ENCODE measurements around the gene GCK.

Gene GCK

DNA sequence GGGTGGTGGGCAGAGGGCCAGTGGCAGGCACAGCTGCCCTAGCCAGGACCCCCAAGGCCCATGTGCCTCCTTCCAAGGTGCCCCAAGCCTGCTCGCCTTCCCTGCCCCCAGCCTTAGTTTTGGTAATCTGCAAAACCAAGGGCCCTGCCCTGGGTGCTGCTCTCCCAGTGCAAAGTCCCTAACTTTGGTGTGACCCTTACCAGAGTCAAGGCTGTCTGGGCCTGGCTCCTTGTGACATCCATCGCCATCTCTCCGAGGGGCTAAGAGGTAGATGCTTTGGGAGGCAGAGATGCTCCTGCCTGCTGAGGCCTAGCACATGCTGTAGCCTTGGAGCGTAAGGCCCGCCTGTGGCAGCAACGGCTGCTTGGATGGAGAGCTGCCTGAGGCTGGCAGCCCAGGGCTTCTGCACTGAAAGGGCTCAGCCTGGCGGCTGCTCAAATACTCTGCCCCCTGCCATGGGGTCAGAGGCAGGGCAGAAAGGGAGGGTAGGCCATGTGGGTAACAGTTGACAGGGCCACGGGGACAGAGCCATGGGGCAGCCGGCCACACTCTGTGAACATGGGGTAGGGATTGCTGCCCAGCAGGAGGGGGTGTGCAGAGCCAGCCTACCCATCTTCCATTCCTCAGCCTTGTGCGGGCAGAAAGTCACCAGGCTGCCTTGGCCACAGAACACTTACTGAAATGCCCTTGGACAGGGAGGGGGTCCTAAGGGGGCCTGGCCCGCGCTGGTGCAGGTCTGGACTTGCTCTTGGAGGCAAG, 30.2 kb downstream of the GCK start:
- ChIA-PET CTCF (no interaction called here), POLR2A (no interaction called here)
- H3K4me3 ChIP-seq (ENCODE audit: low read depth, low read length): no peak overlapping the region
- DNase-seq (ENCODE audit: low read depth, low spot score): no peak
- TF ChIP-seq, protein P1, sequence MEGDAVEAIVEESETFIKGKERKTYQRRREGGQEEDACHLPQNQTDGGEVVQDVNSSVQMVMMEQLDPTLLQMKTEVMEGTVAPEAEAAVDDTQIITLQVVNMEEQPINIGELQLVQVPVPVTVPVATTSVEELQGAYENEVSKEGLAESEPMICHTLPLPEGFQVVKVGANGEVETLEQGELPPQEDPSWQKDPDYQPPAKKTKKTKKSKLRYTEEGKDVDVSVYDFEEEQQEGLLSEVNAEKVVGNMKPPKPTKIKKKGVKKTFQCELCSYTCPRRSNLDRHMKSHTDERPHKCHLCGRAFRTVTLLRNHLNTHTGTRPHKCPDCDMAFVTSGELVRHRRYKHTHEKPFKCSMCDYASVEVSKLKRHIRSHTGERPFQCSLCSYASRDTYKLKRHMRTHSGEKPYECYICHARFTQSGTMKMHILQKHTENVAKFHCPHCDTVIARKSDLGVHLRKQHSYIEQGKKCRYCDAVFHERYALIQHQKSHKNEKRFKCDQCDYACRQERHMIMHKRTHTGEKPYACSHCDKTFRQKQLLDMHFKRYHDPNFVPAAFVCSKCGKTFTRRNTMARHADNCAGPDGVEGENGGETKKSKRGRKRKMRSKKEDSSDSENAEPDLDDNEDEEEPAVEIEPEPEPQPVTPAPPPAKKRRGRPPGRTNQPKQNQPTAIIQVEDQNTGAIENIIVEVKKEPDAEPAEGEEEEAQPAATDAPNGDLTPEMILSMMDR (IDR thresholded peaks at IDR 0.05; ENCODE audit: insufficient read depth, low read length, missing control alignments): no peak

DNA sequence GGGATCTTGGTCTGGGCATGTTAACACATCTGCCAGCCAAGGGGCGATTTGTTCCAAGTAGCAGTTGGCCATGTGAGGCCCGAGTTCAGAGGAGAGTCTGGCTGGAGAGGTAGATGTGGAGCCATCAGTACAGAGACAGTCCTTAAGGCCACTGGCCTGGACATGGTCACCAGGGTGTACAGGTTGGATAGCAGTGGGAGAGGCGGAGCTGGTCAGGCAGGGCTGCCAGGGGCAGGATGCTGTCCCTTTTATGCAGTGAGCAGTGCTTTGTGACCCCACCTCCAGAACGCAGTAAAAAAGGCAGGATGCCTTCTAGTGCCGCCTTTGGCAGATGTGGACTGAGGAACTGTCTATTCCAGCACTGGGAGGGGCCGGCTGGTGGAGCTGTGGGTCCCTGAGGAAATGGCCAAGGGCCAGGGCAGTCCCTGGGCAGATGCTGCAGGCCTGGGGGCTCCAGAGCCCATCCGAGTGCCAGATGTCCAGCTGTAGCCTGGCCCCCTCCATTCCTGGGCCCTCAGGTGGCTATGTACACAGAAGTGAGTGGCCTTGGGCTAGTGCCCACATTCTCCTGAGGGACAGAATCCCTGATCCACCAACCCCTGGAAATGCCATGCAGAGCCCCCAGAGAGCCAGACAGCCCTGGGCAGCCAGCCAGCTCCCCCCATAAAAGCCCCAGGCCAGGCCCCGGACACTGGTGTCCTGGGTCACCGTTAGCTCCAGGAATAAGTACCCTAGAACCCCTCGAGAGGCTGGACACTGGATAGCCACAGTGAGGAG, 31.0 kb downstream of the GCK start:
- CTCF ChIA-PET: no interaction called here
- no peak for DNase-seq (ENCODE audit: low read depth, low spot score)
- TF ChIP-seq, protein P1 (IDR thresholded peaks at IDR 0.05; ENCODE audit: insufficient read depth, low read length, missing control alignments): no peak
- no peak overlapping the region for H3K4me3 ChIP-seq (ENCODE audit: low read depth, low read length)
- POLR2A ChIA-PET: no interaction called here

DNA sequence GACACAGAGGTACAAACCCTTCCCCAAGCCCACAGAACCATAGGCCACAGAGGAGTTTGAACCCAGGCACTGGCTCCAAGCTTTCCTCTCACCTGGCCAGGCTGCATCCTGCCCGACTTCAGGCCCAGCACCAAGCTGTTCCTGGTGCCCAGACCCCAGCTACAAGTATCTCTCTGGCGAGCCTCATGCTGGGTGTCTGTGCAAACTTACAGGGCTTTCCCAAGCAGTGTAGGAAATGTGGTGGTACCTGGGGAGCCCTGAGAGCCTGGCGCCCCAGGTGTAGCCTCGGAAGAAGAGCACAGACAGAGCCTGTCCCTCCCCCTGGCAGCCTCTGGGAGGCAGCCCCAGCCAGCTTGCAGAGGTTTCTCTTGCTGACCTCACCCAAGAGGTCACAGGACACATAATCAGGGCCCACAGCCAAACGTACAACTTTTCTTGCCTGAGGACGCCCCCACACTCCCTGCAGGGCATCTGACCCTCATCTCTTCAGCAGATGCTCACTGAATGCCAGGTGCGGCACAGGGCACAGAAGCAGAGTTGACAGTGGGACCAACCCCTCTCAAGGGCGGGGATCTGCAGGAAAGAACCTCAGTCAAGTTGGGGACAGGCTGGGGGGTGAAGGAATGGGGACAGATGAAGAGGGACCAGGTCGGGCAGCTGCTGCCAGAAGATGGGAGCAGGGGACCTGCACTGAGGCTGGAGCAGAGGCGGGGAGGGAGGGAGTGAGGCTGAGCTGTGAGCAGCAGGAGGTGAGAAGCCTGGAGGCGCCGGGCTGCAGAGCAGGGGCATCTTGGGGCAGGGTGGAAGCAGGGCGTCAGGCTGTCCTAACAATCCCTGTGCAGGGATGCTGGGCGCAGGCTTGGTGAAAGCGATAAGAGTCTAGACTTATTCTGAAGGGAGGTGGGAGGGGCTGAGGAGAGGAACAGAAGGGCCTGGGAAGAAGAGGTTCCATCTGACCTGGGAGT, 31.8 kb downstream of the GCK start:
- TF ChIP-seq, protein P1 (IDR thresholded peaks at IDR 0.05; ENCODE audit: insufficient read depth, low read length, missing control alignments): no peak
- no peak for DNase-seq (ENCODE audit: low read depth, low spot score)
- ChIA-PET CTCF (no interaction called here), POLR2A (no interaction called here)
- no peak overlapping the region for H3K4me3 ChIP-seq (ENCODE audit: low read depth, low read length)

DNA sequence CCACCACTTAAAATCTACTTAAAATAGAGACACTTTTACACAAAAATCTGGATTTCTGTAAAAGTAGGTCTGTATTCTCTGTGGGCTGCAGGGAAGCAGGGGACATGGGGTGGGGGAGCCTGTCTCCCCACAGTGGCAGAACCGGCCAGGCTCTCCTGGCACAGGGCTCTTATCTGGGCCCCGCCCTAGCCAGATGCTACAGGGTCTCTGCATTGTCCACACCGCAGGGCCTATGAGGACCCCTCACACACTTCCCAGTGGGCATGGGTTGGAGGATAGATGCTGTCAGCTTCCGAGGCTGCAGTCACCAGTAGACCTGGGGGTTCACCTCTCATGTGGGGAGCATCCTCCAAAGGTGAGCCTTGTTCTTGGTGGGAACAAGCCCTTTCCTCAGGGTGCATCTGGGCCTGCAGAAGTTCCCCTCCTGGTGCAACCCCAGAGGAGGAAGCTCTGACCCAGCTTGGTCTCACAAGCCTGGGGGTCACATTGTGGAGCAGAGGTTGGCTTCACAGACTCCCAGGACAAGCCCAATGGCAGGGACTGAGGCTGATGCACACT, 32.7 kb downstream of the GCK start:
- TF ChIP-seq, protein P1 (IDR thresholded peaks at IDR 0.05; ENCODE audit: insufficient read depth, low read length, missing control alignments): no peak
- no peak for DNase-seq (ENCODE audit: low read depth, low spot score)
- CTCF ChIA-PET: no interaction called here
- POLR2A ChIA-PET: no interaction called here
- H3K4me3 ChIP-seq (ENCODE audit: low read depth, low read length): no peak overlapping the region

DNA sequence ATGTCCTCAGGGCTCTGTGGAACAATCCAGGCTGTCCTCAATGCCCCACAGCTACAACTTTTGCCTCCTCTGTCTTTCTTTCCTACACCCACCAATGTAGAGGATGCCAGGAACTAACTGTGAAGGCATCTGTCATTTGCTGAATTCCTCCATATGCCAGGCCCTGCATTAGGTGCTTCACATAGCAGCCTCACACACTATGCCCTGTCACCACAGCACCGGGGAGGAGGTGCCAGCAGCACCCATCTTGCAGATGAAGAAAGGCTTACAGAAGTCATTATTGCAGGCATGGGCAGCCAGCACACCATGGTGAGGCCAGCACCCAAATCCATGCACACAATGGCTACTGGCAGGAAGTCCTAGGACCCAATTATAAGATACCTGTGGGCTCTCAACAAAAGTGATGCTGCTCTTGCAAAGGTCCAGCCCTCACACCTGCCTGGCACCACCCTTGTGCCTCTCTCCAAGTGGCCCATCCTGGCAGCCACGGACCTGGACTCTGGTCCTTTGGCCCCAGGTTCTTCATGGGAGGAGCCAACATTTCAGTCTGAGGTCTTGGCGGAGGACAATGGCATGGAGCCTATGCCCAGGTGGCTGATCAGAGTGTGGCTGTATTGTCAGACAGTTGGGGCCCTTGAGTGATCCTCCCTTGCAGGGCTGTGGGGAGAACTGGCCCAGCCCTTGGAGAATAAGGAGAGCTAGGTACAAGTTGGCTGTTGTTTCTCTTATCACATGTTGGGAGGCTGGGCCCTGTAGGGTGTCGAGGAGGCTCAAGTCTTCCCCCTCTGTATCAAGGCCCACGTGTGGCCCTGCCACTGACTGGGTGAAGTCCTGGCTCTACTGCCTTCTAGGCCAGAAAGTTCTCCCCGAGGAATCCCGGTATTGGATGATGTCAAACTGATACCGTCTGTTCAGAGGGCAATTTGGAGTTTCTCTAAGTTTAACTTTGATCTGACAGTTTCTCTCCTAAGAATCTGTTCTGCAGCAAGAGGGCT, 33.8 kb downstream of the GCK start:
- H3K4me3 ChIP-seq (ENCODE audit: low read depth, low read length): no peak overlapping the region
- ChIA-PET CTCF (no interaction called here), POLR2A (no interaction called here)
- TF ChIP-seq, protein P1 (IDR thresholded peaks at IDR 0.05; ENCODE audit: insufficient read depth, low read length, missing control alignments): no peak
- no peak for DNase-seq (ENCODE audit: low read depth, low spot score)
